GM13976 (cell line): ENCODE measurements around the gene THUMPD2.

ENCODE experiments used
- DNase-seq: peaks from one replicate; pipeline ENCODE4 v3.0.0; 2012; ENCODE audit warnings: low spot score
- in situ Hi-C: fragments of 300-500 bp; cut with MboI; formaldehyde crosslinking; loops from one replicate; pipeline ENCODE4 v1.12.0; 2022; ENCODE audit warnings: low sequenced_read_pairs, mixed read lengths, inconsistent platforms; ENCODE audit not compliant: unreplicated experiment
- TF ChIP-seq, protein P1 (sequence below): IDR thresholded peaks from 2 replicates; pipeline ENCODE4 v1.5.1; 2012; ENCODE audit warnings: borderline replicate concordance, mild to moderate bottlenecking; ENCODE audit not compliant: insufficient read depth; ENCODE audit errors: extremely low read depth, missing control alignments, control extremely low read depth

THUMPD2 gene

DNA sequence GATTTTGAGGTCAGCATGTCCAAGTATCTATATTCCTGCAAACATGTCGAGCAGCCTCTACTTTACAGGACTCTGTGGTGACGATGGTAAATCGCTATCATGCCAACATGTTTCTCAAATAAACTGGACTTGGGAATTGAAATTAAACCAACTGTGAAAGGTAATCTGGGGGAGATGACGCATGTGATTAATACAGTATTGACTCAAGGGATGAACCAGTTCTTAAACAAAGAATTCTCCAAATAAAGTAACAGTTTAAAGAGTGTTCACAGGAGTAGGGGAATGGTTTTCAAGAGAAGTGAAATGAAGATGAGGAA is 54.3 kb downstream of the THUMPD2 start:
- in situ Hi-C loops: loop anchor here (25.0 kb wide), 1 partner anchor 337 kb away; no protein-coding TSS in a partner anchor
- TF ChIP-seq, protein P1, sequence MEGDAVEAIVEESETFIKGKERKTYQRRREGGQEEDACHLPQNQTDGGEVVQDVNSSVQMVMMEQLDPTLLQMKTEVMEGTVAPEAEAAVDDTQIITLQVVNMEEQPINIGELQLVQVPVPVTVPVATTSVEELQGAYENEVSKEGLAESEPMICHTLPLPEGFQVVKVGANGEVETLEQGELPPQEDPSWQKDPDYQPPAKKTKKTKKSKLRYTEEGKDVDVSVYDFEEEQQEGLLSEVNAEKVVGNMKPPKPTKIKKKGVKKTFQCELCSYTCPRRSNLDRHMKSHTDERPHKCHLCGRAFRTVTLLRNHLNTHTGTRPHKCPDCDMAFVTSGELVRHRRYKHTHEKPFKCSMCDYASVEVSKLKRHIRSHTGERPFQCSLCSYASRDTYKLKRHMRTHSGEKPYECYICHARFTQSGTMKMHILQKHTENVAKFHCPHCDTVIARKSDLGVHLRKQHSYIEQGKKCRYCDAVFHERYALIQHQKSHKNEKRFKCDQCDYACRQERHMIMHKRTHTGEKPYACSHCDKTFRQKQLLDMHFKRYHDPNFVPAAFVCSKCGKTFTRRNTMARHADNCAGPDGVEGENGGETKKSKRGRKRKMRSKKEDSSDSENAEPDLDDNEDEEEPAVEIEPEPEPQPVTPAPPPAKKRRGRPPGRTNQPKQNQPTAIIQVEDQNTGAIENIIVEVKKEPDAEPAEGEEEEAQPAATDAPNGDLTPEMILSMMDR: no peak
- no peak for DNase-seq

- DNase-seq: no peak
- TF ChIP-seq, protein P1: no peak
- in situ Hi-C loops: loop anchor here (25.0 kb wide), 1 partner anchor 337 kb away; no protein-coding TSS in a partner anchor
Measured at GRCh38 chr2:39723946-39724827, 54.9 kb downstream of the THUMPD2 start.

- DNase-seq: no peak
- in situ Hi-C loops: loop anchor here (25.0 kb wide), 1 partner anchor 336 kb away; no protein-coding TSS in a partner anchor
- TF ChIP-seq, protein P1: no peak
Measured at GRCh38 chr2:39723497-39723896, 55.6 kb downstream of the THUMPD2 start.

DNA sequence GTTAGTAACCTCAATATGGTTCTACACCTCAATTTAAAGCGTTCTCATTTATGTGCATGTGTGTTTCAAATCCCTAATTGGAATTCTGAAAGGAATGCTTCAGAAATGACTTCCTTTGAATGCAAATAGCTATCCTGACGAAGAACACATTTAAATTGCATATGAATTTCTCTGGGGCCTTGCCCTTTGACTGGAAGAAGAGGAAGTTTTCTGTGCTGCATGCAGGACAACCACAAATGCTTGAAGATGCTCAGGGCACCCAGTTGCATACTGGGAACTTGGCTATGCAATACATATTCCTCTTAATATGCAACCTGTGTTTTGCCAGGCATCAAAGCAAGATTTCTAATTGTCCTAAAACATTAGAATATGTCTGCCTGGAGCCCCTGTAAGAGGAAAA is 58.1 kb downstream of the THUMPD2 start:
- in situ Hi-C loops: loop anchor here (25.0 kb wide), 1 partner anchor 334 kb away; no protein-coding TSS in a partner anchor
- DNase-seq: no peak
- TF ChIP-seq, protein P1: no peak

- TF ChIP-seq, protein P1: no peak
- in situ Hi-C loops: loop anchor here (25.0 kb wide), 1 partner anchor 332 kb away; no protein-coding TSS in a partner anchor
- no peak for DNase-seq
Measured at GRCh38 chr2:39719317-39719716, 59.7 kb downstream of the THUMPD2 start.

- in situ Hi-C loops: loop anchor here (25.0 kb wide), 1 partner anchor 331 kb away; no protein-coding TSS in a partner anchor
- TF ChIP-seq, protein P1: no peak
- DNase-seq: no peak
Measured at GRCh38 chr2:39718483-39718882, 60.6 kb downstream of the THUMPD2 start.

- TF ChIP-seq, protein P1: no peak
- no peak for DNase-seq
- in situ Hi-C loops: loop anchor here (25.0 kb wide), 1 partner anchor 330 kb away; no protein-coding TSS in a partner anchor
Measured at GRCh38 chr2:39717067-39717466, 62.0 kb downstream of the THUMPD2 start.
